WTC11 (cell line): ENCODE results near the gene ANKRD28. TPM values are rescaled to one million over a fixed set of nuclear protein-coding genes. Genes with fewer than 3 reads are reported as not detected.

ENCODE experiments used
- ATAC-seq: fragments of 200-7000 bp; cut with Tn5 transposase; 2 replicates; pipeline ENCODE4 v1.10.0; 2021; ENCODE audit warnings: mild to moderate bottlenecking, moderate library complexity
- CTCF ChIA-PET: fragments of 300-600 bp; sonication (Branson Sonifier 250); formaldehyde crosslinking; loops from one replicate; lab custom pipeline; 2021; ENCODE audit warnings: antibody characterized with exemption; lab: Charles Lee
- POLR2A ChIA-PET: fragments of 350-600 bp; sonication (Branson Sonifier 250); formaldehyde crosslinking; loops from one replicate; lab custom pipeline; 2021; ENCODE audit warnings: antibody characterized with exemption; lab: Charles Lee
- DNase-seq: peaks from one replicate; pipeline ENCODE4 v3.0.0; 2021; ENCODE audit warnings: low spot score
- H3K27ac Mint-ChIP-seq: 2 replicates; pipeline ENCODE4 v1.8.0; 2021; ENCODE audit warnings: mixed read lengths
- H3K27me3 Mint-ChIP-seq: 2 replicates; pipeline ENCODE4 v1.8.0; 2021; ENCODE audit warnings: low read depth, mild to moderate bottlenecking, moderate library complexity, mixed read lengths
- H3K36me3 Mint-ChIP-seq: 2 replicates; pipeline ENCODE4 v1.8.0; 2021; ENCODE audit warnings: mixed read lengths
- H3K4me1 Mint-ChIP-seq: 2 replicates; pipeline ENCODE4 v1.8.0; 2022; ENCODE audit warnings: mixed read lengths
- H3K4me3 Mint-ChIP-seq: 2 replicates; pipeline ENCODE4 v1.8.0; 2021; ENCODE audit warnings: mild to moderate bottlenecking, moderate library complexity, mixed read lengths
- H3K9me3 Mint-ChIP-seq: 2 replicates; pipeline ENCODE4 v1.8.0; 2021; ENCODE audit warnings: mixed read lengths
- AR ChIP-seq: fragments of 250-450 bp; sonication (Bioruptor Pico); IDR thresholded peaks from 2 replicates; pipeline ENCODE4 v1.9.0; 2021; ENCODE audit warnings: mild to moderate bottlenecking
- FOXP4 ChIP-seq: sonication (generic); formaldehyde crosslinking; IDR thresholded peaks from 2 replicates; pipeline ENCODE4 v1.8.0; 2022; ENCODE audit warnings: mild to moderate bottlenecking, missing genetic modification reagents
- HMGA2 ChIP-seq: fragments of 250-450 bp; sonication (Bioruptor Pico); IDR thresholded peaks from 2 replicates; pipeline ENCODE4 v1.4.0; 2021; ENCODE audit warnings: mild to moderate bottlenecking, moderate library complexity
- MXD4 ChIP-seq: fragments of 250-450 bp; sonication (Bioruptor Pico); IDR thresholded peaks from 2 replicates; pipeline ENCODE4 v1.8.0; 2021; ENCODE audit warnings: mild to moderate bottlenecking, moderate library complexity, borderline replicate concordance
- NFYB ChIP-seq: sonication (generic); formaldehyde crosslinking; conservative IDR thresholded peaks from 2 replicates; pipeline ENCODE4 v1.8.0; 2022; ENCODE audit warnings: low read depth, missing genetic modification reagents
- NR1H2 ChIP-seq: sonication (generic); formaldehyde crosslinking; IDR thresholded peaks from 2 replicates; pipeline ENCODE4 v1.9.0; 2021; ENCODE audit warnings: mild to moderate bottlenecking, moderate library complexity, missing genetic modification reagents
- ZNF263 ChIP-seq: sonication (generic); formaldehyde crosslinking; IDR thresholded peaks from 2 replicates; pipeline ENCODE4 v1.8.1; 2022; ENCODE audit warnings: low read depth, mild to moderate bottlenecking, moderate library complexity, missing genetic modification reagents
- total RNA-seq: library from RNA; stranded (reverse); gene quantifications from 3 replicates; pipeline ENCODE4 v1.2.3, GENCODE V29; 2021
- TF ChIP-seq, protein P1 (sequence below): sonication (generic); formaldehyde crosslinking; IDR thresholded peaks from 2 replicates; pipeline ENCODE4 v1.8.0; 2022; ENCODE audit warnings: missing genetic modification reagents
- TF ChIP-seq, protein P2 (sequence below): sonication (generic); formaldehyde crosslinking; IDR thresholded peaks from 2 replicates; pipeline ENCODE4 v1.8.1; 2023; ENCODE audit warnings: mild to moderate bottlenecking, missing genetic modification reagents, moderate library complexity
- TF ChIP-seq, protein P3 (sequence below): fragments of 250-450 bp; sonication (Bioruptor Pico); IDR thresholded peaks from 2 replicates; pipeline ENCODE4 v1.9.0; 2021; ENCODE audit warnings: mild to moderate bottlenecking, borderline replicate concordance
- TF ChIP-seq, protein P4 (sequence below): sonication (generic); formaldehyde crosslinking; IDR thresholded peaks from 2 replicates; pipeline ENCODE4 v1.8.0; 2022; ENCODE audit warnings: mild to moderate bottlenecking, missing genetic modification reagents
- TF ChIP-seq, protein P5 (sequence below): fragments of 250-450 bp; sonication (Bioruptor Pico); IDR thresholded peaks from 2 replicates; pipeline ENCODE4 v2.1.2; 2022; ENCODE audit warnings: mild to moderate bottlenecking, moderate library complexity
- TF ChIP-seq, protein P6 (sequence below): sonication (generic); formaldehyde crosslinking; IDR thresholded peaks from 2 replicates; pipeline ENCODE4 v1.8.1; 2023; ENCODE audit warnings: mild to moderate bottlenecking, missing genetic modification reagents
- TF ChIP-seq, protein P7 (sequence below): fragments of 250-450 bp; sonication (Bioruptor Pico); IDR thresholded peaks from 2 replicates; pipeline ENCODE4 v1.9.0; 2021; ENCODE audit warnings: moderate library complexity, mild to moderate bottlenecking, inconsistent platforms, borderline replicate concordance

Gene ANKRD28
- total RNA-seq, 1 experiment from 2014 or later = 51.6 TPM

GRCh38 chr3:15693355-15693754 is 104.4 kb downstream of the ANKRD28 start:
- H3K4me3 Mint-ChIP-seq = no peak overlapping the region
- ChIA-PET CTCF (no interaction called here), POLR2A (no interaction called here)
- H3K27ac Mint-ChIP-seq = no peak overlapping the region
- no peaks in the 10 kb centered on the region for H3K9me3 Mint-ChIP-seq
- TF ChIP-seq ZNF263 (CRISPR knock-in tag) = no peak
- TF ChIP-seq, protein P1, sequence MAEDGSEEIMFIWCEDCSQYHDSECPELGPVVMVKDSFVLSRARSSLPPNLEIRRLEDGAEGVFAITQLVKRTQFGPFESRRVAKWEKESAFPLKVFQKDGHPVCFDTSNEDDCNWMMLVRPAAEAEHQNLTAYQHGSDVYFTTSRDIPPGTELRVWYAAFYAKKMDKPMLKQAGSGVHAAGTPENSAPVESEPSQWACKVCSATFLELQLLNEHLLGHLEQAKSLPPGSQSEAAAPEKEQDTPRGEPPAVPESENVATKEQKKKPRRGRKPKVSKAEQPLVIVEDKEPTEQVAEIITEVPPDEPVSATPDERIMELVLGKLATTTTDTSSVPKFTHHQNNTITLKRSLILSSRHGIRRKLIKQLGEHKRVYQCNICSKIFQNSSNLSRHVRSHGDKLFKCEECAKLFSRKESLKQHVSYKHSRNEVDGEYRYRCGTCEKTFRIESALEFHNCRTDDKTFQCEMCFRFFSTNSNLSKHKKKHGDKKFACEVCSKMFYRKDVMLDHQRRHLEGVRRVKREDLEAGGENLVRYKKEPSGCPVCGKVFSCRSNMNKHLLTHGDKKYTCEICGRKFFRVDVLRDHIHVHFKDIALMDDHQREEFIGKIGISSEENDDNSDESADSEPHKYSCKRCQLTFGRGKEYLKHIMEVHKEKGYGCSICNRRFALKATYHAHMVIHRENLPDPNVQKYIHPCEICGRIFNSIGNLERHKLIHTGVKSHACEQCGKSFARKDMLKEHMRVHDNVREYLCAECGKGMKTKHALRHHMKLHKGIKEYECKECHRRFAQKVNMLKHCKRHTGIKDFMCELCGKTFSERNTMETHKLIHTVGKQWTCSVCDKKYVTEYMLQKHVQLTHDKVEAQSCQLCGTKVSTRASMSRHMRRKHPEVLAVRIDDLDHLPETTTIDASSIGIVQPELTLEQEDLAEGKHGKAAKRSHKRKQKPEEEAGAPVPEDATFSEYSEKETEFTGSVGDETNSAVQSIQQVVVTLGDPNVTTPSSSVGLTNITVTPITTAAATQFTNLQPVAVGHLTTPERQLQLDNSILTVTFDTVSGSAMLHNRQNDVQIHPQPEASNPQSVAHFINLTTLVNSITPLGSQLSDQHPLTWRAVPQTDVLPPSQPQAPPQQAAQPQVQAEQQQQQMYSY (CRISPR knock-in tag) = no peak
- TF ChIP-seq, protein P2, sequence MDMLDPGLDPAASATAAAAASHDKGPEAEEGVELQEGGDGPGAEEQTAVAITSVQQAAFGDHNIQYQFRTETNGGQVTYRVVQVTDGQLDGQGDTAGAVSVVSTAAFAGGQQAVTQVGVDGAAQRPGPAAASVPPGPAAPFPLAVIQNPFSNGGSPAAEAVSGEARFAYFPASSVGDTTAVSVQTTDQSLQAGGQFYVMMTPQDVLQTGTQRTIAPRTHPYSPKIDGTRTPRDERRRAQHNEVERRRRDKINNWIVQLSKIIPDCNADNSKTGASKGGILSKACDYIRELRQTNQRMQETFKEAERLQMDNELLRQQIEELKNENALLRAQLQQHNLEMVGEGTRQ (CRISPR knock-in tag) = no peak
- TF ChIP-seq, protein P3, sequence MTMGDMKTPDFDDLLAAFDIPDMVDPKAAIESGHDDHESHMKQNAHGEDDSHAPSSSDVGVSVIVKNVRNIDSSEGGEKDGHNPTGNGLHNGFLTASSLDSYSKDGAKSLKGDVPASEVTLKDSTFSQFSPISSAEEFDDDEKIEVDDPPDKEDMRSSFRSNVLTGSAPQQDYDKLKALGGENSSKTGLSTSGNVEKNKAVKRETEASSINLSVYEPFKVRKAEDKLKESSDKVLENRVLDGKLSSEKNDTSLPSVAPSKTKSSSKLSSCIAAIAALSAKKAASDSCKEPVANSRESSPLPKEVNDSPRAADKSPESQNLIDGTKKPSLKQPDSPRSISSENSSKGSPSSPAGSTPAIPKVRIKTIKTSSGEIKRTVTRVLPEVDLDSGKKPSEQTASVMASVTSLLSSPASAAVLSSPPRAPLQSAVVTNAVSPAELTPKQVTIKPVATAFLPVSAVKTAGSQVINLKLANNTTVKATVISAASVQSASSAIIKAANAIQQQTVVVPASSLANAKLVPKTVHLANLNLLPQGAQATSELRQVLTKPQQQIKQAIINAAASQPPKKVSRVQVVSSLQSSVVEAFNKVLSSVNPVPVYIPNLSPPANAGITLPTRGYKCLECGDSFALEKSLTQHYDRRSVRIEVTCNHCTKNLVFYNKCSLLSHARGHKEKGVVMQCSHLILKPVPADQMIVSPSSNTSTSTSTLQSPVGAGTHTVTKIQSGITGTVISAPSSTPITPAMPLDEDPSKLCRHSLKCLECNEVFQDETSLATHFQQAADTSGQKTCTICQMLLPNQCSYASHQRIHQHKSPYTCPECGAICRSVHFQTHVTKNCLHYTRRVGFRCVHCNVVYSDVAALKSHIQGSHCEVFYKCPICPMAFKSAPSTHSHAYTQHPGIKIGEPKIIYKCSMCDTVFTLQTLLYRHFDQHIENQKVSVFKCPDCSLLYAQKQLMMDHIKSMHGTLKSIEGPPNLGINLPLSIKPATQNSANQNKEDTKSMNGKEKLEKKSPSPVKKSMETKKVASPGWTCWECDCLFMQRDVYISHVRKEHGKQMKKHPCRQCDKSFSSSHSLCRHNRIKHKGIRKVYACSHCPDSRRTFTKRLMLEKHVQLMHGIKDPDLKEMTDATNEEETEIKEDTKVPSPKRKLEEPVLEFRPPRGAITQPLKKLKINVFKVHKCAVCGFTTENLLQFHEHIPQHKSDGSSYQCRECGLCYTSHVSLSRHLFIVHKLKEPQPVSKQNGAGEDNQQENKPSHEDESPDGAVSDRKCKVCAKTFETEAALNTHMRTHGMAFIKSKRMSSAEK (CRISPR knock-in tag) = no peak
- TF ChIP-seq AR (CRISPR knock-in tag) = no peak
- no peak for TF ChIP-seq MXD4
- TF ChIP-seq HMGA2 (CRISPR knock-in tag) = no peak
- TF ChIP-seq, protein P4, sequence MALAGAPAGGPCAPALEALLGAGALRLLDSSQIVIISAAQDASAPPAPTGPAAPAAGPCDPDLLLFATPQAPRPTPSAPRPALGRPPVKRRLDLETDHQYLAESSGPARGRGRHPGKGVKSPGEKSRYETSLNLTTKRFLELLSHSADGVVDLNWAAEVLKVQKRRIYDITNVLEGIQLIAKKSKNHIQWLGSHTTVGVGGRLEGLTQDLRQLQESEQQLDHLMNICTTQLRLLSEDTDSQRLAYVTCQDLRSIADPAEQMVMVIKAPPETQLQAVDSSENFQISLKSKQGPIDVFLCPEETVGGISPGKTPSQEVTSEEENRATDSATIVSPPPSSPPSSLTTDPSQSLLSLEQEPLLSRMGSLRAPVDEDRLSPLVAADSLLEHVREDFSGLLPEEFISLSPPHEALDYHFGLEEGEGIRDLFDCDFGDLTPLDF (CRISPR knock-in tag) = no peak
- TF ChIP-seq, protein P5, sequence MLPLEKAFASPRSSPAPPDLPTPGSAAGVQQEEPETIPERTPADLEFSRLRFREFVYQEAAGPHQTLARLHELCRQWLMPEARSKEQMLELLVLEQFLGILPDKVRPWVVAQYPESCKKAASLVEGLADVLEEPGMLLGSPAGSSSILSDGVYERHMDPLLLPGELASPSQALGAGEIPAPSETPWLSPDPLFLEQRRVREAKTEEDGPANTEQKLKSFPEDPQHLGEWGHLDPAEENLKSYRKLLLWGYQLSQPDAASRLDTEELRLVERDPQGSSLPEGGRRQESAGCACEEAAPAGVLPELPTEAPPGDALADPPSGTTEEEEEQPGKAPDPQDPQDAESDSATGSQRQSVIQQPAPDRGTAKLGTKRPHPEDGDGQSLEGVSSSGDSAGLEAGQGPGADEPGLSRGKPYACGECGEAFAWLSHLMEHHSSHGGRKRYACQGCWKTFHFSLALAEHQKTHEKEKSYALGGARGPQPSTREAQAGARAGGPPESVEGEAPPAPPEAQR (CRISPR knock-in tag) = no peak
- H3K4me1 Mint-ChIP-seq = no peaks in the 10 kb centered on the region
- H3K36me3 Mint-ChIP-seq = peaks cover 20% of the 10 kb centered on the region
- ATAC-seq (no peak), DNase-seq (no peak)
- H3K27me3 Mint-ChIP-seq = no peaks in the 10 kb centered on the region

DNA sequence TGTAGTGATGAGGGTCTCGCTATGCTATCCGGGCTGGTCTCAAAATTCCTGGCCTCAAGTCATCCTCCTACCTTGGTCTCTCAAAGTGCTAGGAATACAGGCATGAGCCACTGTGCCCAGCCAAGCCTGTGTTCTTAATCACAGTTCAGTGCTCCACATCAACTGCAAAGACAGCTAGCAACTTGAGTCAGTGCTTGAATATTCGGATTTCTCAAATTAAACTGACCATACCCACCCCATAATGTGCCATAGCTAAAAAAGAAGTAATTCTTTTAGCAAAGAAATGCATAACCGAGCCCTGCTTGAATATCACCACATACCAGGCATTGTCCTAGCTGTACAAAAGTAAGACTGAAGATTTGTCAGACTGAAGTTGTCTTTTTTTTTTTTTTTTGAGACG is 107.0 kb downstream of the ANKRD28 start:
- no peaks in the 10 kb centered on the region for H3K9me3 Mint-ChIP-seq
- ChIA-PET CTCF (interaction anchor here (0.5 to 1.5 kb wide), 2 partner anchors 78 to 210 kb away, joined by 4 read pairs; no protein-coding TSS in a partner anchor), POLR2A (no interaction called here)
- ATAC-seq = no peak
- TF ChIP-seq, protein P6, sequence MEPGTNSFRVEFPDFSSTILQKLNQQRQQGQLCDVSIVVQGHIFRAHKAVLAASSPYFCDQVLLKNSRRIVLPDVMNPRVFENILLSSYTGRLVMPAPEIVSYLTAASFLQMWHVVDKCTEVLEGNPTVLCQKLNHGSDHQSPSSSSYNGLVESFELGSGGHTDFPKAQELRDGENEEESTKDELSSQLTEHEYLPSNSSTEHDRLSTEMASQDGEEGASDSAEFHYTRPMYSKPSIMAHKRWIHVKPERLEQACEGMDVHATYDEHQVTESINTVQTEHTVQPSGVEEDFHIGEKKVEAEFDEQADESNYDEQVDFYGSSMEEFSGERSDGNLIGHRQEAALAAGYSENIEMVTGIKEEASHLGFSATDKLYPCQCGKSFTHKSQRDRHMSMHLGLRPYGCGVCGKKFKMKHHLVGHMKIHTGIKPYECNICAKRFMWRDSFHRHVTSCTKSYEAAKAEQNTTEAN = no peak
- TF ChIP-seq NFYB (no peak), FOXP4 (CRISPR knock-in tag) (no peak), NR1H2 (CRISPR knock-in tag) (no peak)
- TF ChIP-seq, protein P7, sequence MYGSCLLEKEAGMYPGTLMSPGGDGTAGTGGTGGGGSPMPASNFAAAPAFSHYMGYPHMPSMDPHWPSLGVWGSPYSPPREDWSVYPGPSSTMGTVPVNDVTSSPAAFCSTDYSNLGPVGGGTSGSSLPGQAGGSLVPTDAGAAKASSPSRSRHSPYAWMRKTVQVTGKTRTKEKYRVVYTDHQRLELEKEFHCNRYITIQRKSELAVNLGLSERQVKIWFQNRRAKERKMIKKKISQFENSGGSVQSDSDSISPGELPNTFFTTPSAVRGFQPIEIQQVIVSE (CRISPR knock-in tag) = no peak
- no peak for DNase-seq
- H3K4me3 Mint-ChIP-seq = no peak overlapping the region
- no peaks in the 10 kb centered on the region for H3K27me3 Mint-ChIP-seq
- no peaks in the 10 kb centered on the region for H3K4me1 Mint-ChIP-seq
- peaks cover 26% of the 10 kb centered on the region for H3K36me3 Mint-ChIP-seq
- no peak overlapping the region for H3K27ac Mint-ChIP-seq
